Measurements from ENCODE around the gene ARHGEF18.

The ARHGEF18 gene

DNA sequence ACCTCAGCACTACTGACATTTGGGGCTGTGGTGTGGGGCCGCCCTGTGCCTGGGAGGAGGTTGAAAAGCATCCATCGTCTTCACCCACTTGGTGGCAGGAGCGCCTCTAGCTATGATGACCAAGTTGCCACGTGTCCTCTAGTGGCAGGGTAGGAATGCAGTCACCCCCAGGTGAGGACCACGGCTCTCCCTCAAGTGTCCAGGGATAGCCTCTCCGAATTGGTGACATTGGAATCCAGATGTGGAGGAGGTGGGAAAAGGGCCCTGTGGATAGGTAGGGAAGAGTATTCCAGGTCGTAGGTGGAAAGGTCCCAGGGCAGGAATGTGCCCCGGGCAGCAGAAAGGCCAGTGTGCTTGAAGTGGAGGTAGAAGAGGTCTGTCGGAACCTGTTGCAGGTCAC, 37.6 kb downstream of the ARHGEF18 start:
- no peak for FAIRE-seq

DNA sequence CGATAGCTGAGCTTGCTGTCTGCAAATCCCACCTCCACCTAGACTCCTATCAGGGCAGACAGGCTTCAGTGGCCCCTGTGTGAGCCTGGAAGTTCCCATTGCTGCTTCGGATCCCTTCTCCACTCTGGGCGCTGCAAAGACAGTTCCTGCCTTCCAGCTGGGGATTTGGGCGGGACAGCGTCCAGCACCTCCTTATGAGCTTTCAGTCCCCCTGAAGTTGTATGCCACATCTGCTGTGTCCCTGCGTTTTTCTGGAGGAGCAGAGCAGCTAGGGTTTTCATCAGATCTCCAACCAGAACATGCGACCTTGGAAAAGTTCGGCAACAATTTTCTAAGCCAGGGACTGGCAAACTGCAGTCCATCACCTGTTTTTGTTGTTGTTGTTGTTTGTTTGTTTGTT, 38.0 kb downstream of the ARHGEF18 start:
- no peak for FAIRE-seq

DNA sequence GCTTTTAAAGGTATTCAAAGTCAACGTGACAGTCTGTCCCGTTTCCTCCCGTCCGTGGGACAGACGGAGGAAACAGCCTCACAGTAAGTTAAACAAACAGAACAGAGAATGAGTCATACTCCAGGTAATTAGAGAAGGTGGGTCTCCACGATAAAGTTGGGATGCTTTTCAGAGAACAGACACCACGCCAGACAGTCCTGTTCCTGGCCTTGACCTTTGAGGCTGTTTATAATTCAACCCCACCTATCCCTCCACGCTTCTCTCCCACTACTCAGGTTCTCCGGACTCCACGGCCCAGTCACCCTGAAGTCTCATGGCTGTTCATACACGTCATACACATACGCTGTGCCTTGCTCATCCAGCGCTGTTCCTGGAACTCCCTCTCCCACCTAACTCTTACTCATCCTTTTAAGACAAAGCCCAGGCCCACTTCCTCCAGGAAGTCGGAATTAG, 42.5 kb downstream of the ARHGEF18 start:
- FAIRE-seq: no peak

DNA sequence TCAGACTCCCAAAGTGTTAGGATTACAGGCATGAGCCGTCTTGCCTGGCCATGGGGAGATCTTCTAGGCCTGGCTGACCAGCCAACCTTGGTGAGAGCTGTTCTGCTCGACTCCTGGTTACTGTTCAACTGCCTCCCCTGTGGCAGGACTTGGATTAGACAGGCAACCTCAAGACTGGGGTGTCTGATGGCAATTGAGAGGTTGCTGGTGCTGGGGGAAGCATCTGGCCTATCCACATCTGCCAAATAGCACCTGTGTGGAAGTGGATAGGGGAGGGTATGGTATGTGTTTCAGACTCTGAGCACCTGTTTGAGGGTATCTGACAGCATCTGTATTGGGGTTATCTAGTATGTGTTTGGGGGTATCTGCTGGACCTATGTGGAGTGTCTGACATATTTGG, 44.7 kb downstream of the ARHGEF18 start:
- FAIRE-seq: no peak

DNA sequence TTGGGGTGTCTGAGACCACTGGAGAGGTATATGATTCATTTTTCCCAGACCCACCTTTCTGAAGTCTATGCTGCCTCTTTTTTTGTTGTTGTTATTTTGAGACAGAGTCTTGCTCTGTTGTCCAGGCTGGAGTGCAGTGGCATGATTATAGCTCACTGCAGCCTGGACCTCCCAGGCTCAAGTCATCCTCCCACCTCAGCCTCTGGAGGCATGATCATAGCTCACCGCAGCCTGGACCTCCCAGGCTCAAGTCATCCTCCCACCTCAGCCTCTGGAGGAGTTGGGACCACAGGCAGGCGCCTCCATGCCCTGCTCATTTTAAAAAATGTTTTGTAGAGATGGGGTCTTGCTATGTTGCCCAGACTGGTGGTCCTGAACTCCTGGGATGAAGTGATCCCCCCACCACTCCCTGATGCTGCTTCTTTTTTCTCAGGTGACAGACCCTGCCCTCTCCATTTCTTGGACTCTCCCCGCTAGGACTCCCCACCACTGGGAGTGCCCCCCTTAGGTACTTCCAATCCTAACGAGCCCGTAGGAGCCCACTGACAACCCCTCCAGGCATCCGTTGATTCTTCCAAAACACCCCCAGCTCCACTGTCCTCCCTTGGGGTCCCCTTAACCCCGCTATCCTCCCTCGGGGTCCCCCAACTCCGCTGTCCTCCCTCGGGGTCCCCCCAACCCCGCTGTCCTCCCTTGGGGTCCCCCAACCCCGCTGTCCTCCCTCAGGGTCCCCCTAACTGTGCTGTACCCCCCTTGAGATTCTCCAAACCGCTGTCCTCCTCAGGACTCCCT, 45.4 kb downstream of the ARHGEF18 start:
- no peak for FAIRE-seq

DNA sequence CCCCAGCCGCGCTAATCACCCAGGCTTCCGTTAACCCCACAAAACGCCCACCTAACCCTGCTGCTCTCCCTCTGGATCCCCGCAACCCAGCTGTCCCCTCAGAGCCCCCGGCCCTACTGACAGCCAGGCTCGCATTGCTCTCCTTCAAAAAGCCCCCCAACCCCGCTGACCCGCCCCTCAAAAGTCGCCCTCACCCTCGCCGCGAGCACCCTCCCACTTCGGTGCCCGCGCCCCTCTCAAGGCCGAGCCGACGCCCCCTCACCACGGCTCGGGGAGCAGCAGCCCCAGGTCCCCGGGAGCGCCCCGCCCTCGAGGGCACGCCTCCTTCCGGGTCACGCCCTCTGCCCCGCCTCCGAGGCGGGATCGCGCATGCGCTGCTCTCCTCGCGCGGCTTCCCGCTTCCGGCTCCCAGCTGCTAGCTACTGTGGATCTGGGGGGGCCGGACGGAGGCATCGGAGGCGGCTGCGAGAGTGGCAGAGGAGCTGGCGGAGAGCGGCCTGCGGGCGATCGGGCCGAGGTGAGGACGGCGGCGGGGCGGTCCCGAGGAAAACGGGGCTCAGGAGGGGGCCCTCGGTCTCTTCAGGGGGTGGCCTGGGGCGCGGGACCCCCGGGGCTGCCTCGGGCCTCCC, 46.1 kb downstream of the ARHGEF18 start:
- no peak for FAIRE-seq

DNA sequence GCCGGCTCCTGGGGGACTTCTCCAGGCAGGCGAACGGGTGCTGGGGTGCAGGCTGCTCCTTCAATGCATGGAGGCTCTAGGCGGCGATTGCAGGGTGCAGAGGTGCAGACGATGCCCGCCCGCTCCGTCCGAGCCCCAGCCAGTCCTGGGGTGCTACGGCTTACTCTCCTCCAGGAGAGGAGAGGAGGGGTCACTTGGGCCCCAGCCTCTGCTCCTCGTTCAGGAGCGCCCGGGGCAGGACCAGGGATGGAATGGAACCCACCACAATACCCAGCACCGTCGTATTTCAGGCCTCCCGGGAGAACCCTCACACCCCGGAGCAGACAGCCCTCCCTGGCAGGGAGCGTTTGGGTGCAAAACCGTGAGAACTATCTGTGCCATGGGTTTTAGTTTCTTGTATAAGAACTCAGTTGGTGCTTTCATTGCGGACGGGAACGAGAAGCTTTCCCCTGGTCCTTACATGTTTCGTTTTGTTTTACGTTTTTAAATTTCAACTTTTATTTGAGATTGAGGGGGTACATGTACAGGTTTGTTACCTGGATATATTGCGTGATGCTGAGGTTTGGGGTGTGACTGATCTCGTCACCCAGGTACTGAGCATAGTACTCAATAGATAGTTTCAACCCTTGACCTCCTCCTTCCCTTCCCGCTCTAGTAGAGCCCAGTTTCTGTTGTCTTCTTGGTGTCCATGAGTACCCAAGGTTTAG, 46.8 kb downstream of the ARHGEF18 start:
- no peak for FAIRE-seq

DNA sequence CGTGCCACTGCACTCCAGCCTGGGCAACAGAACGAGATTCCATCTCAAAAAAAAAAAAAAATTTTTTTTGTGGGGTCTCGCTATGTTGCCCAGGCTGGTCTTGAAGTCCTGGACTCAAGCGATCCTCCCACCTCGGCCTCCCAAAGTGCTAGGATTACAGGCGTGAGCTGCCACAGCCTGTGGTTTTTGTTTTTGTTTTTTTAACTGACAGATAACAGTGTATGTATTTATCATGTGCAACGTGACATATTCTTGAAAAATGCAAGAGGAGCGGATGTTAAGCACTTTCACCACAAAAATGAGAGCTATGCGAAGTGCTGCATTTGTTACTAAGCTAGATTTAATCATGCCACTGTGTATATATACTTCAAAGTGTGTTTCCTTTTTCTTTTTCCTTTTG, 49.0 kb downstream of the ARHGEF18 start:
- FAIRE-seq: no peak
